BLaER1 treated with 17β-estradiol and CSF1 and Interleukin-3, amounts not matched to agents 10 nM and 100 nM (cell line): Measurements from ENCODE around the gene OR52D1.

Experiments used
- H3K27ac ChIP-seq, 11 experiments: shearing (Covaris generic); formaldehyde crosslinking; 2 replicates each; pipeline ENCODE4 v1.8.1; 2022
- H3K27me3 ChIP-seq, 11 experiments: shearing (Covaris generic); formaldehyde crosslinking; 2 replicates each; pipeline ENCODE4 v1.8.1; 2022
- H3K36me3 ChIP-seq, 11 experiments: shearing (Covaris generic); formaldehyde crosslinking; 2 replicates each; pipeline ENCODE4 v1.8.1; 2022
- H3K4me1 ChIP-seq, 10 experiments: shearing (Covaris generic); formaldehyde crosslinking; 2 replicates each; pipeline ENCODE4 v1.8.1; 2022
- H3K4me2 ChIP-seq, 11 experiments: shearing (Covaris generic); formaldehyde crosslinking; 2 replicates each; pipeline ENCODE4 v1.8.1; 2022
- H3K4me3 ChIP-seq, 10 experiments: shearing (Covaris generic); formaldehyde crosslinking; 2 replicates each; pipeline ENCODE4 v1.8.1; 2022
- H3K9ac ChIP-seq, 11 experiments: shearing (Covaris generic); formaldehyde crosslinking; 2 replicates each; pipeline ENCODE4 v1.8.1; 2022
- H3K9me3 ChIP-seq, 11 experiments: shearing (Covaris generic); formaldehyde crosslinking; replicated peaks in 1 of 11; 2 replicates each; pipeline ENCODE4 v1.8.1; 2022
- H4K20me1 ChIP-seq, 11 experiments: shearing (Covaris generic); formaldehyde crosslinking; 2 replicates each; pipeline ENCODE4 v1.8.1; 2022
- Cebpa-rat ChIP-seq, 11 experiments: shearing (Covaris generic); IDR thresholded peaks; 2 replicates each; pipeline ENCODE4 v1.8.1; 2022

OR52D1 gene

GRCh38 chr11:5488385-5488784 lies at the start of gene OR52D1:
OR52D1 (plus strand) TSS chr11:5488685; CDS start chr11:5488707, 22 bp downstream.
- Histone ChIP-seq H3K9me3 (no peaks in the 10 kb centered on the region), H3K27me3 (no peaks in the 10 kb centered on the region), H4K20me1 (no peaks in the 10 kb centered on the region), H3K9ac (no peak within 1 kb of the TSS), H3K27ac (no peak within 1 kb of the TSS), H3K4me2 (no peak within 1 kb of the TSS), H3K4me1 (no peaks in the 10 kb centered on the region), H3K36me3 (no peaks in the 10 kb centered on the region), H3K4me3 (no peak within 1 kb of the TSS)
- TF ChIP-seq Cebpa-rat (IDR thresholded peaks at IDR 0.05) = no peak

- no peak within 1 kb of the TSS for H3K9ac ChIP-seq
- no peaks in the 10 kb centered on the region for H3K36me3 ChIP-seq
- H3K4me2 ChIP-seq = no peak within 1 kb of the TSS
These were observed 47.1 kb upstream of the OR52D1 start, which contains the start of gene OR51I1 for GRCh38 chr11:5441414-5441813. OR51I1 (minus strand) TSS chr11:5441514; CDS start chr11:5441514, 0 bp downstream.

GRCh38 chr11:5443835-5444393 lies 44.6 kb upstream of the OR52D1 start:
- no peaks in the 10 kb centered on the region for H3K9me3 ChIP-seq
- H3K27me3 ChIP-seq = no peaks in the 10 kb centered on the region
- no peak overlapping the region for H3K4me3 ChIP-seq
- TF ChIP-seq Cebpa-rat (IDR thresholded peaks at IDR 0.05) = no peak
- H3K4me1 ChIP-seq = no peaks in the 10 kb centered on the region
- H3K9ac ChIP-seq = no peak overlapping the region
- no peaks in the 10 kb centered on the region for H4K20me1 ChIP-seq
- H3K27ac ChIP-seq = no peak overlapping the region
- no peak overlapping the region for H3K4me2 ChIP-seq
- no peaks in the 10 kb centered on the region for H3K36me3 ChIP-seq

More at GRCh38 chr11:5441414-5441813, 47.1 kb upstream of the OR52D1 start, which contains the start of gene OR51I1:
- Histone ChIP-seq H4K20me1 (no peaks in the 10 kb centered on the region), H3K9me3 (no peaks in the 10 kb centered on the region), H3K27me3 (no peaks in the 10 kb centered on the region), H3K4me3 (no peak within 1 kb of the TSS), H3K27ac (no peak within 1 kb of the TSS), H3K4me1 (no peaks in the 10 kb centered on the region)
- TF ChIP-seq Cebpa-rat (IDR thresholded peaks at IDR 0.05) = no peak

GRCh38 chr11:5449023-5449422 lies 39.5 kb upstream of the OR52D1 start, which contains the start of gene OR51I2:
OR51I2 (plus strand) TSS chr11:5449323; CDS start chr11:5453489, 4,166 bp downstream.
- Histone ChIP-seq H3K27me3 (no peaks in the 10 kb centered on the region), H4K20me1 (no peaks in the 10 kb centered on the region), H3K4me3 (no peak within 1 kb of the TSS), H3K9ac (no peak within 1 kb of the TSS), H3K36me3 (no peaks in the 10 kb centered on the region), H3K4me2 (no peak within 1 kb of the TSS), H3K9me3 (no peaks in the 10 kb centered on the region), H3K4me1 (no peaks in the 10 kb centered on the region), H3K27ac (no peak within 1 kb of the TSS)
- TF ChIP-seq Cebpa-rat (IDR thresholded peaks at IDR 0.05) = no peak

GRCh38 chr11:5449432-5449831 lies 39.1 kb upstream of the OR52D1 start:
- Histone ChIP-seq H3K9ac (no peak overlapping the region), H3K4me2 (no peak overlapping the region), H4K20me1 (no peaks in the 10 kb centered on the region), H3K4me3 (no peak overlapping the region), H3K36me3 (no peaks in the 10 kb centered on the region), H3K4me1 (no peaks in the 10 kb centered on the region), H3K27me3 (no peaks in the 10 kb centered on the region), H3K27ac (no peak overlapping the region), H3K9me3 (no peaks in the 10 kb centered on the region)
- TF ChIP-seq Cebpa-rat (IDR thresholded peaks at IDR 0.05) = no peak

GRCh38 chr11:5460983-5461621 lies 27.4 kb upstream of the OR52D1 start:
- Histone ChIP-seq H4K20me1 (no peaks in the 10 kb centered on the region), H3K9ac (no peak overlapping the region), H3K4me2 (no peak overlapping the region), H3K36me3 (no peaks in the 10 kb centered on the region), H3K4me3 (no peak overlapping the region), H3K27me3 (no peaks in the 10 kb centered on the region), H3K4me1 (no peaks in the 10 kb centered on the region), H3K27ac (no peak overlapping the region), H3K9me3 (no peaks in the 10 kb centered on the region)
- TF ChIP-seq Cebpa-rat (IDR thresholded peaks at IDR 0.05) = no peak

GRCh38 chr11:5467527-5467926 lies 21.0 kb upstream of the OR52D1 start:
- TF ChIP-seq Cebpa-rat (IDR thresholded peaks at IDR 0.05) = no peak
- H3K4me1 ChIP-seq = peaks cover 0 to 13% (median 3%) of the 10 kb centered on the region in 10 experiments; a peak in 8 of 20 replicates
- no peaks in the 10 kb centered on the region for H3K36me3 ChIP-seq
- H3K4me2 ChIP-seq = no peak overlapping the region
- H3K4me3 ChIP-seq = no peak overlapping the region
- H3K27me3 ChIP-seq = no peaks in the 10 kb centered on the region
- H3K27ac ChIP-seq = no peak overlapping the region
- H3K9me3 ChIP-seq = no peaks in the 10 kb centered on the region
- H3K9ac ChIP-seq = no peak overlapping the region
- no peaks in the 10 kb centered on the region for H4K20me1 ChIP-seq

GRCh38 chr11:5473921-5474320 lies 14.6 kb upstream of the OR52D1 start:
- Histone ChIP-seq H4K20me1 (no peaks in the 10 kb centered on the region), H3K4me3 (no peak overlapping the region), H3K4me2 (no peak overlapping the region), H3K27ac (no peak overlapping the region), H3K27me3 (no peaks in the 10 kb centered on the region), H3K9me3 (no peaks in the 10 kb centered on the region), H3K9ac (no peak overlapping the region), H3K36me3 (no peaks in the 10 kb centered on the region), H3K4me1 (peaks cover 0 to 9% (median 2%) of the 10 kb centered on the region in 10 experiments; a peak in 8 of 20 replicates)
- TF ChIP-seq Cebpa-rat (IDR thresholded peaks at IDR 0.05) = no peak

- Histone ChIP-seq H3K4me1 (no peaks in the 10 kb centered on the region), H3K36me3 (no peaks in the 10 kb centered on the region), H3K9ac (no peak overlapping the region), H3K27ac (no peak overlapping the region), H3K4me3 (no peak overlapping the region), H4K20me1 (no peaks in the 10 kb centered on the region), H3K9me3 (no peaks in the 10 kb centered on the region), H3K4me2 (no peak overlapping the region), H3K27me3 (no peaks in the 10 kb centered on the region)
- TF ChIP-seq Cebpa-rat (IDR thresholded peaks at IDR 0.05) = no peak
These were observed 12.2 kb upstream of the OR52D1 start for GRCh38 chr11:5476186-5476819.
